WTC11 (cell line): ENCODE results near the gene RPL31. TPM values are rescaled to one million over a fixed set of nuclear protein-coding genes. Genes with fewer than 3 reads are reported as not detected.

Experiments used
- ATAC-seq: fragments of 200-7000 bp; cut with Tn5 transposase; 2 replicates; pipeline ENCODE4 v1.10.0; 2021; ENCODE audit warnings: mild to moderate bottlenecking, moderate library complexity
- CTCF ChIA-PET: fragments of 300-600 bp; sonication (Branson Sonifier 250); formaldehyde crosslinking; loops from one replicate; lab custom pipeline; 2021; ENCODE audit warnings: antibody characterized with exemption; lab: Charles Lee
- POLR2A ChIA-PET: fragments of 350-600 bp; sonication (Branson Sonifier 250); formaldehyde crosslinking; loops from one replicate; lab custom pipeline; 2021; ENCODE audit warnings: antibody characterized with exemption; lab: Charles Lee
- DNase-seq: peaks from one replicate; pipeline ENCODE4 v3.0.0; 2021; ENCODE audit warnings: low spot score
- H3K27ac Mint-ChIP-seq: 2 replicates; pipeline ENCODE4 v1.8.0; 2021; ENCODE audit warnings: mixed read lengths
- H3K27me3 Mint-ChIP-seq: 2 replicates; pipeline ENCODE4 v1.8.0; 2021; ENCODE audit warnings: low read depth, mild to moderate bottlenecking, moderate library complexity, mixed read lengths
- H3K36me3 Mint-ChIP-seq: 2 replicates; pipeline ENCODE4 v1.8.0; 2021; ENCODE audit warnings: mixed read lengths
- H3K4me1 Mint-ChIP-seq: 2 replicates; pipeline ENCODE4 v1.8.0; 2022; ENCODE audit warnings: mixed read lengths
- H3K4me3 Mint-ChIP-seq: 2 replicates; pipeline ENCODE4 v1.8.0; 2021; ENCODE audit warnings: mild to moderate bottlenecking, moderate library complexity, mixed read lengths
- H3K9me3 Mint-ChIP-seq: 2 replicates; pipeline ENCODE4 v1.8.0; 2021; ENCODE audit warnings: mixed read lengths
- AR ChIP-seq: fragments of 250-450 bp; sonication (Bioruptor Pico); IDR thresholded peaks from 2 replicates; pipeline ENCODE4 v1.9.0; 2021; ENCODE audit warnings: mild to moderate bottlenecking
- ATF3 ChIP-seq: sonication (generic); formaldehyde crosslinking; conservative IDR thresholded peaks from 2 replicates; pipeline ENCODE4 v1.8.1; 2022; ENCODE audit warnings: mild to moderate bottlenecking, missing genetic modification reagents
- ELF4 ChIP-seq: sonication (generic); formaldehyde crosslinking; IDR thresholded peaks from 2 replicates; pipeline ENCODE4 v1.8.1; 2022; ENCODE audit warnings: low read depth, mild to moderate bottlenecking, moderate library complexity, missing genetic modification reagents
- IRF1 ChIP-seq: sonication (generic); formaldehyde crosslinking; IDR thresholded peaks from 2 replicates; pipeline ENCODE4 v1.8.0; 2023; ENCODE audit warnings: missing genetic modification reagents
- MLX ChIP-seq: sonication (generic); formaldehyde crosslinking; IDR thresholded peaks from 2 replicates; pipeline ENCODE4 v1.8.1; 2023; ENCODE audit warnings: mild to moderate bottlenecking, missing genetic modification reagents, moderate library complexity
- MYBL2 ChIP-seq: sonication (generic); formaldehyde crosslinking; IDR thresholded peaks from 2 replicates; pipeline ENCODE4 v1.8.1; 2023; ENCODE audit warnings: mild to moderate bottlenecking, moderate library complexity, missing genetic modification reagents
- NFATC4 ChIP-seq: fragments of 250-450 bp; sonication (Bioruptor Pico); IDR thresholded peaks from 2 replicates; pipeline ENCODE4 v1.9.0; 2021; ENCODE audit warnings: mild to moderate bottlenecking
- NFE2L1 ChIP-seq: sonication (generic); formaldehyde crosslinking; IDR thresholded peaks from 2 replicates; pipeline ENCODE4 v1.8.1; 2023; ENCODE audit warnings: missing genetic modification reagents
- PRRX2 ChIP-seq: fragments of 250-450 bp; sonication (Bioruptor Pico); IDR thresholded peaks from 2 replicates; pipeline ENCODE4 v1.8.0; 2021; ENCODE audit warnings: mild to moderate bottlenecking
- SMAD3 ChIP-seq: sonication (generic); formaldehyde crosslinking; IDR thresholded peaks from 2 replicates; pipeline ENCODE4 v1.8.0; 2022; ENCODE audit warnings: missing genetic modification reagents, mild to moderate bottlenecking, borderline replicate concordance
- SOX15 ChIP-seq: fragments of 250-450 bp; sonication (Bioruptor Pico); IDR thresholded peaks from 2 replicates; pipeline ENCODE4 v1.9.0; 2021; ENCODE audit warnings: mild to moderate bottlenecking
- ZMAT4 ChIP-seq: fragments of 250-450 bp; sonication (Bioruptor Pico); IDR thresholded peaks from 2 replicates; pipeline ENCODE4 v1.9.0; 2021; ENCODE audit warnings: mild to moderate bottlenecking
- ZNF138 ChIP-seq: sonication (generic); formaldehyde crosslinking; conservative IDR thresholded peaks from 2 replicates; pipeline ENCODE4 v1.8.1; 2022; ENCODE audit warnings: mild to moderate bottlenecking, moderate library complexity, missing genetic modification reagents
- ZNF263 ChIP-seq: sonication (generic); formaldehyde crosslinking; IDR thresholded peaks from 2 replicates; pipeline ENCODE4 v1.8.1; 2022; ENCODE audit warnings: low read depth, mild to moderate bottlenecking, moderate library complexity, missing genetic modification reagents
- ZNF532 ChIP-seq: fragments of 250-450 bp; sonication (Bioruptor Pico); IDR thresholded peaks from 2 replicates; pipeline ENCODE4 v1.9.0; 2021; ENCODE audit warnings: mild to moderate bottlenecking, borderline replicate concordance
- ZNF671 ChIP-seq: fragments of 250-450 bp; sonication (Bioruptor Pico); IDR thresholded peaks from 2 replicates; pipeline ENCODE4 v1.8.0; 2021; ENCODE audit warnings: mild to moderate bottlenecking
- total RNA-seq: library from RNA; stranded (reverse); gene quantifications from 3 replicates; pipeline ENCODE4 v1.2.3, GENCODE V29; 2021

Gene RPL31
- total RNA-seq, 1 experiment from 2014 or later = 1,590 TPM

GRCh38 chr2:101007415-101008345 is 5.6 kb downstream of the RPL31 start (continued):
- no peak for TF ChIP-seq SOX15 (CRISPR knock-in tag)
- peak; percentile 79; the same call in 1 of the 2 replicates for TF ChIP-seq PRRX2 (CRISPR knock-in tag)
- 0 out of 2 replicates have a peak, but pooled peaks have one; percentile 20 for TF ChIP-seq ZMAT4 (CRISPR knock-in tag)
- TF ChIP-seq MYBL2 (CRISPR knock-in tag) = peak; percentile 58; the same call in 1 of the 2 replicates
- no peak for TF ChIP-seq MLX (CRISPR knock-in tag)
- no peak for TF ChIP-seq NFE2L1 (CRISPR knock-in tag)
- TF ChIP-seq ZNF263 (CRISPR knock-in tag) = no peak
- TF ChIP-seq ZNF138 = no peak
- TF ChIP-seq ZNF671 = peak; percentile 85
- TF ChIP-seq NFATC4 (CRISPR knock-in tag) = peak; percentile 89
- TF ChIP-seq AR (CRISPR knock-in tag) = peak; percentile 67; the same call in 1 of the 2 replicates

- POLR2A ChIA-PET = interaction anchor here (0.7 kb wide), 1 partner anchor 630 kb away, joined by 4 read pairs; no protein-coding TSS in a partner anchor
- H3K27ac Mint-ChIP-seq = peak overlapping the region; percentile 70; the same call in 1 of the 2 replicates
Observed at GRCh38 chr2:101011152-101011551, 9.1 kb downstream of the RPL31 start.

More at GRCh38 chr2:101011152-101011551, 9.1 kb downstream of the RPL31 start:
- Mint-ChIP-seq H3K9me3 (no peaks in the 10 kb centered on the region), H3K4me1 (peaks cover 19% of the 10 kb centered on the region), H3K4me3 (no peak overlapping the region), H3K27me3 (no peaks in the 10 kb centered on the region), H3K36me3 (peaks cover 83% of the 10 kb centered on the region)
- ATAC-seq (no peak), DNase-seq (no peak)
- no peak for TF ChIP-seq ZNF532 (CRISPR knock-in tag)
- no peak for TF ChIP-seq ELF4 (CRISPR knock-in tag)
- TF ChIP-seq NFATC4 (CRISPR knock-in tag) = no peak
- TF ChIP-seq ATF3 (CRISPR knock-in tag) = no peak
- TF ChIP-seq IRF1 (CRISPR knock-in tag) = no peak
- no peak for TF ChIP-seq SOX15 (CRISPR knock-in tag)
- no peak for TF ChIP-seq NFE2L1 (CRISPR knock-in tag)
- TF ChIP-seq SMAD3 (CRISPR knock-in tag) = no peak
- CTCF ChIA-PET = no interaction called here
